Activated CD8-positive, alpha-beta memory T cell treated with anti-CD3 and anti-CD28 coated beads for 1 hour (primary cell): ENCODE measurements around the gene NCKAP5.

ENCODE experiments used
- DNase-seq, 2 donors: peaks; one replicate each; pipeline ENCODE4 v3.0.0-alpha.2; 2020; ENCODE audit warnings: low read depth in 1 of 2; ENCODE audit errors: extremely low read depth in 1 of 2

NCKAP5 gene

GRCh38 chr2:133303150-133303549 is 265.1 kb downstream of the NCKAP5 start:
- DNase-seq, result no peak

- DNase-seq, result no peak
Measured at GRCh38 chr2:133296401-133296800, 271.9 kb downstream of the NCKAP5 start.

- DNase-seq, result no peak
Measured at GRCh38 chr2:133293544-133294353, 274.5 kb downstream of the NCKAP5 start.

- no peak for DNase-seq
Measured at GRCh38 chr2:133292259-133292658, 276.0 kb downstream of the NCKAP5 start.

- DNase-seq, result no peak
Measured at GRCh38 chr2:133287709-133288108, 280.6 kb downstream of the NCKAP5 start.

GRCh38 chr2:133286326-133286922 is 281.8 kb downstream of the NCKAP5 start:
- DNase-seq, result no peak

- DNase-seq, result no peak
Measured at GRCh38 chr2:133273031-133273430, 295.2 kb downstream of the NCKAP5 start.

- DNase-seq, result no peak
Measured at GRCh38 chr2:133271105-133271504, 297.2 kb downstream of the NCKAP5 start.

GRCh38 chr2:133270550-133270949 is 297.7 kb downstream of the NCKAP5 start:
- DNase-seq, result no peak

GRCh38 chr2:133266926-133267590 is 301.2 kb downstream of the NCKAP5 start:
- no peak for DNase-seq

- DNase-seq, result no peak
Measured at GRCh38 chr2:133266041-133266925, 302.0 kb downstream of the NCKAP5 start.

GRCh38 chr2:133265432-133265949 is 302.8 kb downstream of the NCKAP5 start:
- no peak for DNase-seq

GRCh38 chr2:133264989-133265401 is 303.3 kb downstream of the NCKAP5 start:
- no peak for DNase-seq

- no peak for DNase-seq
Measured at GRCh38 chr2:133262893-133263292, 305.4 kb downstream of the NCKAP5 start.

- DNase-seq, result no peak
Measured at GRCh38 chr2:133255360-133255759, 312.9 kb downstream of the NCKAP5 start.

GRCh38 chr2:133253793-133254192 is 314.5 kb downstream of the NCKAP5 start:
- no peak for DNase-seq

- DNase-seq, result no peak
Measured at GRCh38 chr2:133252780-133253355, 315.4 kb downstream of the NCKAP5 start.

GRCh38 chr2:133249362-133249761 is 318.9 kb downstream of the NCKAP5 start:
- DNase-seq, result no peak

- DNase-seq, result no peak
Measured at GRCh38 chr2:133248264-133248663, 320.0 kb downstream of the NCKAP5 start.

GRCh38 chr2:133247631-133248030 is 320.6 kb downstream of the NCKAP5 start:
- DNase-seq, result no peak
